A549 (cell line): ENCODE measurements around the gene ZNF628. TPM values are rescaled to one million over a fixed set of nuclear protein-coding genes. Genes with fewer than 3 reads are reported as not detected.

Experiments used
- ATAC-seq, 2 experiments: fragments of 200-7000 bp in 1 of 2; fragments of >200 bp in 1 of 2; cut with Nextera tagmentation in 1 of 2; cut with Tn5 transposase in 1 of 2; 3 replicates each; pipeline versions ENCODE4 v1.8.0 to v1.9.1; 2018 to 2020; ENCODE audit warnings: mild to moderate bottlenecking in 1 of 2, moderate library complexity in 1 of 2
- CTCF ChIA-PET: fragments of 300-600 bp; sonication (Branson Sonifier 250); formaldehyde crosslinking; extraction: SDS; loops from one replicate; lab custom pipeline; 2021; ENCODE audit warnings: antibody characterized with exemption, inconsistent platforms; lab: Yijun Ruan, JAX
- POLR2A ChIA-PET: fragments of 350-600 bp; formaldehyde crosslinking; extraction: SDS; loops from one replicate; lab custom pipeline; 2021; ENCODE audit warnings: antibody characterized with exemption, inconsistent platforms; lab: Yijun Ruan, JAX
- DNase-seq, 2 experiments: peaks; one replicate each; pipeline versions ENCODE4 v3.0.0 to v3.0.0-alpha.2; 2011 to 2016; ENCODE audit warnings: low read depth in 1 of 2, low spot score in 1 of 2
- FAIRE-seq: peaks from 2 replicates; lab custom pipeline; 2011; peaks lifted over from hg19 to GRCh38; lab: Jason Lieb, UNC
- H3K27ac ChIP-seq, 2 experiments: fragments of >200 bp; sonication (Bioruptor Twin); formaldehyde crosslinking; 3 replicates each; pipeline ENCODE4 v1.5.1; 2016 to 2017
- H3K4me1 ChIP-seq: fragments of >200 bp; sonication (Bioruptor Twin); formaldehyde crosslinking; 3 replicates; pipeline ENCODE4 v1.6.1; 2016
- H3K4me2 ChIP-seq: fragments of >200 bp; sonication (Bioruptor Twin); formaldehyde crosslinking; 3 replicates; pipeline ENCODE4 v1.6.1; 2016
- H3K4me3 ChIP-seq: fragments of >200 bp; sonication (Bioruptor Twin); formaldehyde crosslinking; 3 replicates; pipeline ENCODE4 v1.5.1; 2016
- H3K9me3 ChIP-seq: fragments of >200 bp; sonication (Bioruptor Twin); formaldehyde crosslinking; 3 replicates; pipeline ENCODE4 v1.6.1; 2016
- BCL3 ChIP-seq: fragments of >200 bp; sonication (Bioruptor Twin); formaldehyde crosslinking; IDR thresholded peaks from 3 replicates; pipeline ENCODE4 v1.6.1; 2016
- BHLHE40 ChIP-seq: IDR thresholded peaks from 2 replicates; pipeline ENCODE4 v1.6.1; 2012; ENCODE audit warnings: low read depth, low read length, inconsistent platforms
- CHD2 ChIP-seq: fragments of 150-350 bp; IDR thresholded peaks from 2 replicates; pipeline ENCODE4 v1.6.1; 2014; ENCODE audit warnings: low read length; ENCODE audit not compliant: partially characterized antibody
- ESRRA ChIP-seq: fragments of 150-350 bp; IDR thresholded peaks from 2 replicates; pipeline ENCODE4 v1.6.1; 2014; ENCODE audit warnings: mild to moderate bottlenecking, low read length, borderline replicate concordance
- FOSB ChIP-seq: fragments of 250-450 bp; sonication (Bioruptor Pico); IDR thresholded peaks from 2 replicates; pipeline ENCODE4 v1.5.0; 2020; ENCODE audit warnings: mild to moderate bottlenecking, moderate library complexity
- FOSL2 ChIP-seq, 2 experiments: fragments of 450-650 bp in 1 of 2; fragments of >200 bp in 1 of 2; sonication (Bioruptor Twin) in 1 of 2; formaldehyde crosslinking; IDR thresholded peaks; 2 replicates each; pipeline versions ENCODE4 v1.5.0 to v1.6.1; 2016 to 2020; ENCODE audit warnings: mild to moderate bottlenecking in 1 of 2, moderate library complexity in 1 of 2
- HOXA7 ChIP-seq: fragments of 250-450 bp; sonication (Bioruptor Pico); IDR thresholded peaks from 2 replicates; pipeline ENCODE4 v1.5.0; 2020; ENCODE audit warnings: mild to moderate bottlenecking, moderate library complexity
- JUNB ChIP-seq: fragments of >200 bp; sonication (Bioruptor Twin); formaldehyde crosslinking; IDR thresholded peaks from 2 replicates; pipeline ENCODE4 v1.6.1; 2016
- KDM1A ChIP-seq: fragments of 200-600 bp; sonication (generic); IDR thresholded peaks from 2 replicates; pipeline ENCODE4 v1.6.1; 2016; ENCODE audit warnings: low read depth, mild to moderate bottlenecking
- NR3C1 ChIP-seq: fragments of >200 bp; sonication (Bioruptor Twin); formaldehyde crosslinking; IDR thresholded peaks from 3 replicates; pipeline ENCODE4 v1.6.1; 2017
- PBX3 ChIP-seq: IDR thresholded peaks from 2 replicates; pipeline ENCODE4 v1.6.1; 2012
- POLR2AphosphoS2 ChIP-seq: conservative IDR thresholded peaks from 2 replicates; pipeline ENCODE4 v1.6.1; 2012; ENCODE audit warnings: low read length, improper control_type of control experiment, inconsistent platforms
- RFX5 ChIP-seq: fragments of 450-650 bp; IDR thresholded peaks from 2 replicates; pipeline ENCODE4 v1.7.1; 2014; ENCODE audit warnings: antibody characterized with exemption, mild to moderate bottlenecking, moderate library complexity
- SMC3 ChIP-seq: fragments of >200 bp; sonication (Bioruptor Twin); formaldehyde crosslinking; IDR thresholded peaks from 3 replicates; pipeline ENCODE4 v1.6.1; 2018; ENCODE audit warnings: inconsistent platforms
- SREBF2 ChIP-seq: fragments of 450-650 bp; IDR thresholded peaks from 2 replicates; pipeline ENCODE4 v1.6.1; 2014; ENCODE audit warnings: mild to moderate bottlenecking, moderate library complexity
- TFCP2L1 ChIP-seq: fragments of 250-450 bp; sonication (Bioruptor Pico); IDR thresholded peaks from 2 replicates; pipeline ENCODE4 v1.5.0; 2021; ENCODE audit warnings: mild to moderate bottlenecking
- ZSCAN20 ChIP-seq: fragments of 250-450 bp; sonication (Bioruptor Pico); IDR thresholded peaks from 2 replicates; pipeline ENCODE4 v1.8.0; 2022; ENCODE audit warnings: mild to moderate bottlenecking, moderate library complexity
- WGBS: methylation state at CpG from one replicate; pipeline ENCODE4 v1.1.6; 2017; ENCODE audit errors: missing lambda C conversion rate; 5-methylcytosine and 5-hydroxymethylcytosine counted together
- polyA plus RNA-seq, 4 experiments: library from polyadenylated mRNA; depleted of rRNA in 3 of 4; stranded (reverse); fragments of >200 nt; fragmentation: RNase III in 1 of 4; extraction: RNeasy Plus Mini Kit Qiagen cat#74134 plus additional on column Dnase treatment in 1 of 4; gene quantifications; 2 replicates in 3 of 4; 3 replicates in 1 of 4; pipeline ENCODE4 v1.2.3, GENCODE V29; 2011 to 2017
- TF ChIP-seq, protein P1 (sequence below): fragments of 450-650 bp; IDR thresholded peaks from 2 replicates; pipeline ENCODE4 v1.6.1; 2014; ENCODE audit warnings: antibody characterized with exemption

The ZNF628 gene
- polyA plus RNA-seq, 2 of the 4 experiments (the other 2 are of a cell fraction) = 0.32 to 5.7 TPM

DNA sequence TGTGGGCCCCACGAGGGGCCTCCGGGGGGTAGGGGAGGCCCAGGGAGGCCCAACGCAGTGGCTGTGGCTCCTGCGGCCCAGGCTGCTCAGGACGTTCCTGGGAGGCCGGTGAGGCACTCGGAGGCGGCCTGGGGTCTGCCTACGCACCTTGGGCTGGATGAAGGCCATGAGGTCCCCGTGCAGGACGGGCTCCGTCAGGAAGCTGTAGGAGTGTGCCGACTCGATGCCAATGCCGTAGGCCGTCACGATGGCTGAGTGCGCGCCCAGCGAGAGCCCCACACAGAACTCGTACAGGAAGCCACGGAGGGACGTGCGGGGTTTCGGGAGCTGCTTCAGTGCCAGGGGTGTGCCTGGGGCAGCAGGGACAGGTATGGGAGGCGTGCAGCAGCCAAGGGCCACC lies 54.6 kb downstream of the ZNF628 start:
- POLR2A ChIA-PET = no interaction called here
- Histone ChIP-seq H3K4me2 (no peak overlapping the region), H3K4me3 (no peak overlapping the region), H3K27ac (peak overlapping the region in 1 of 2 experiments; percentile 15; a peak in 1 of 6 replicates), H3K4me1 (peaks cover 40% of the 10 kb centered on the region), H3K9me3 (no peaks in the 10 kb centered on the region)
- TF ChIP-seq SREBF2 (no peak), KDM1A (no peak), FOSL2 (IDR thresholded peaks at IDR 0.05) (no peak), FOSL2 (CRISPR knock-in tag; IDR thresholded peaks at IDR 0.05) (no peak), BCL3 (no peak), JUNB (no peak), POLR2AphosphoS2 (no peak), PBX3 (no peak), TFCP2L1 (CRISPR knock-in tag) (no peak), HOXA7 (CRISPR knock-in tag) (no peak), BHLHE40 (no peak), ESRRA (no peak), ZSCAN20 (CRISPR knock-in tag) (no peak), FOSB (CRISPR knock-in tag) (no peak), SMC3 (no peak), CHD2 (no peak), RFX5 (no peak), NR3C1 (no peak)
- TF ChIP-seq, protein P1, sequence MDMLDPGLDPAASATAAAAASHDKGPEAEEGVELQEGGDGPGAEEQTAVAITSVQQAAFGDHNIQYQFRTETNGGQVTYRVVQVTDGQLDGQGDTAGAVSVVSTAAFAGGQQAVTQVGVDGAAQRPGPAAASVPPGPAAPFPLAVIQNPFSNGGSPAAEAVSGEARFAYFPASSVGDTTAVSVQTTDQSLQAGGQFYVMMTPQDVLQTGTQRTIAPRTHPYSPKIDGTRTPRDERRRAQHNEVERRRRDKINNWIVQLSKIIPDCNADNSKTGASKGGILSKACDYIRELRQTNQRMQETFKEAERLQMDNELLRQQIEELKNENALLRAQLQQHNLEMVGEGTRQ = no peak
- no peak for DNase-seq
- 98% methylated on average over 20 of the region's 26 CpGs for WGBS
- FAIRE-seq = no peak
- no peak for ATAC-seq
- CTCF ChIA-PET = interaction anchor here (0.8 to 2.1 kb wide), 4 partner anchors 16 to 123 kb away, joined by 3 to 13 read pairs (median 6); partner anchors contain the start of gene ZNF865

Other genes with a start within 250 kb of the ZNF628 start
- gene TMEM86B, start 247.9 kb upstream of the ZNF628 start, polyA plus RNA-seq (2011; rRNA removed) = 1.6 TPM in 2 replicates
- 2.8 to 3.4 TPM (median 3.2 TPM) in 3 replicates for gene TMEM86B, start 247.9 kb upstream of the ZNF628 start, polyA plus RNA-seq (2017; fragmentation: RNase III; extraction: RNeasy Plus Mini Kit Qiagen cat#74134 plus additional on column Dnase treatment)
- 42.9 and 44.6 TPM in 2 replicates for gene PPP6R1, start 217.6 kb upstream of the ZNF628 start, polyA plus RNA-seq (2011; rRNA removed)
- 72.9 to 78.0 TPM (median 76.2 TPM) in 3 replicates for gene PPP6R1, start 217.6 kb upstream of the ZNF628 start, polyA plus RNA-seq (2017; fragmentation: RNase III; extraction: RNeasy Plus Mini Kit Qiagen cat#74134 plus additional on column Dnase treatment)
- 52.1 and 55.3 TPM in 2 replicates for gene HSPBP1, start 196.5 kb upstream of the ZNF628 start, polyA plus RNA-seq (2011; rRNA removed)
- gene HSPBP1, start 196.5 kb upstream of the ZNF628 start, polyA plus RNA-seq (2017; fragmentation: RNase III; extraction: RNeasy Plus Mini Kit Qiagen cat#74134 plus additional on column Dnase treatment) = 121 to 127 TPM (median 123 TPM) in 3 replicates
- 5.5 and 6.6 TPM in 2 replicates for gene BRSK1, start 192.6 kb upstream of the ZNF628 start, polyA plus RNA-seq (2011; rRNA removed)
- 5.0 to 6.1 TPM (median 5.4 TPM) in 3 replicates for gene BRSK1, start 192.6 kb upstream of the ZNF628 start, polyA plus RNA-seq (2017; fragmentation: RNase III; extraction: RNeasy Plus Mini Kit Qiagen cat#74134 plus additional on column Dnase treatment)
- 0.39 and 0.52 TPM in 2 replicates for gene TMEM150B, start 151.3 kb upstream of the ZNF628 start, polyA plus RNA-seq (2011; rRNA removed)
- gene TMEM150B, start 151.3 kb upstream of the ZNF628 start, polyA plus RNA-seq (2017; fragmentation: RNase III; extraction: RNeasy Plus Mini Kit Qiagen cat#74134 plus additional on column Dnase treatment) = 0.26 to 0.45 TPM (median 0.26 TPM) in 3 replicates
- 6.6 and 9.5 TPM in 2 replicates for gene KMT5C, start 136.7 kb upstream of the ZNF628 start, polyA plus RNA-seq (2011; rRNA removed)
- gene KMT5C, start 136.7 kb upstream of the ZNF628 start, polyA plus RNA-seq (2017; fragmentation: RNase III; extraction: RNeasy Plus Mini Kit Qiagen cat#74134 plus additional on column Dnase treatment) = 11.8 to 17.2 TPM (median 15.2 TPM) in 3 replicates
- gene COX6B2, start 121.9 kb upstream of the ZNF628 start, polyA plus RNA-seq (2011; rRNA removed) = 0.78 and 0.82 TPM in 2 replicates
- gene COX6B2, start 121.9 kb upstream of the ZNF628 start, polyA plus RNA-seq (2017; fragmentation: RNase III; extraction: RNeasy Plus Mini Kit Qiagen cat#74134 plus additional on column Dnase treatment) = 3.1 to 6.4 TPM (median 3.9 TPM) in 3 replicates
- gene GARIN5B, start 113.4 kb upstream of the ZNF628 start, polyA plus RNA-seq (2011; rRNA removed) = not detected in 2 replicates
- 0.05 TPM in 3 replicates for gene GARIN5B, start 113.4 kb upstream of the ZNF628 start, polyA plus RNA-seq (2017; fragmentation: RNase III; extraction: RNeasy Plus Mini Kit Qiagen cat#74134 plus additional on column Dnase treatment)
- gene IL11, start 106.2 kb upstream of the ZNF628 start, polyA plus RNA-seq (2011; rRNA removed) = 42.1 and 52.4 TPM in 2 replicates
- 91.7 to 115 TPM (median 100.0 TPM) in 3 replicates for gene IL11, start 106.2 kb upstream of the ZNF628 start, polyA plus RNA-seq (2017; fragmentation: RNase III; extraction: RNeasy Plus Mini Kit Qiagen cat#74134 plus additional on column Dnase treatment)
- 0.58 and 1.1 TPM in 2 replicates for gene TMEM190, start 99.8 kb upstream of the ZNF628 start, polyA plus RNA-seq (2011; rRNA removed)
- gene TMEM190, start 99.8 kb upstream of the ZNF628 start, polyA plus RNA-seq (2017; fragmentation: RNase III; extraction: RNeasy Plus Mini Kit Qiagen cat#74134 plus additional on column Dnase treatment) = 1.2 to 1.9 TPM (median 1.7 TPM) in 3 replicates
- gene TMEM238, start 92.3 kb upstream of the ZNF628 start, polyA plus RNA-seq (2011; rRNA removed) = 0.37 and 0.70 TPM in 2 replicates
- gene TMEM238, start 92.3 kb upstream of the ZNF628 start, polyA plus RNA-seq (2017; fragmentation: RNase III; extraction: RNeasy Plus Mini Kit Qiagen cat#74134 plus additional on column Dnase treatment) = 2.5 to 3.6 TPM (median 2.7 TPM) in 3 replicates
- 329 and 351 TPM in 2 replicates for gene RPL28, start 90.7 kb upstream of the ZNF628 start, polyA plus RNA-seq (2011; rRNA removed)
- 2,012 to 2,083 TPM (median 2,037 TPM) in 3 replicates for gene RPL28, start 90.7 kb upstream of the ZNF628 start, polyA plus RNA-seq (2017; fragmentation: RNase III; extraction: RNeasy Plus Mini Kit Qiagen cat#74134 plus additional on column Dnase treatment)
- 139 and 153 TPM in 2 replicates for gene UBE2S, start 68.8 kb upstream of the ZNF628 start, polyA plus RNA-seq (2011; rRNA removed)
- gene UBE2S, start 68.8 kb upstream of the ZNF628 start, polyA plus RNA-seq (2017; fragmentation: RNase III; extraction: RNeasy Plus Mini Kit Qiagen cat#74134 plus additional on column Dnase treatment) = 267 to 300 TPM (median 295 TPM) in 3 replicates
- 0.03 TPM in 1 of 2 replicates, not detected in the other for gene SHISA7, start 33.3 kb upstream of the ZNF628 start, polyA plus RNA-seq (2011; rRNA removed)
- gene SHISA7, start 33.3 kb upstream of the ZNF628 start, polyA plus RNA-seq (2017; fragmentation: RNase III; extraction: RNeasy Plus Mini Kit Qiagen cat#74134 plus additional on column Dnase treatment) = 0.01 TPM in 1 of 3 replicates, not detected in the others
- gene ISOC2, start 15.0 kb upstream of the ZNF628 start, polyA plus RNA-seq (2011; rRNA removed) = 45.3 and 51.5 TPM in 2 replicates
- 52.7 to 57.8 TPM (median 54.1 TPM) in 3 replicates for gene ISOC2, start 15.0 kb upstream of the ZNF628 start, polyA plus RNA-seq (2017; fragmentation: RNase III; extraction: RNeasy Plus Mini Kit Qiagen cat#74134 plus additional on column Dnase treatment)
- gene C19orf85, start 11.9 kb upstream of the ZNF628 start, polyA plus RNA-seq (2011; rRNA removed) = not detected in 2 replicates
- not detected in 3 replicates for gene C19orf85, start 11.9 kb upstream of the ZNF628 start, polyA plus RNA-seq (2017; fragmentation: RNase III; extraction: RNeasy Plus Mini Kit Qiagen cat#74134 plus additional on column Dnase treatment)
- 16.8 and 21.0 TPM in 2 replicates for gene NAT14, start 8.6 kb downstream of the ZNF628 start, polyA plus RNA-seq (2011; rRNA removed)
- gene NAT14, start 8.6 kb downstream of the ZNF628 start, polyA plus RNA-seq (2017; fragmentation: RNase III; extraction: RNeasy Plus Mini Kit Qiagen cat#74134 plus additional on column Dnase treatment) = 46.5 to 57.4 TPM (median 50.3 TPM) in 3 replicates
- gene SSC5D, start 11.8 kb downstream of the ZNF628 start, polyA plus RNA-seq (2011; rRNA removed) = 0.19 and 0.22 TPM in 2 replicates
- 0.96 to 2.0 TPM (median 1.5 TPM) in 3 replicates for gene SSC5D, start 11.8 kb downstream of the ZNF628 start, polyA plus RNA-seq (2017; fragmentation: RNase III; extraction: RNeasy Plus Mini Kit Qiagen cat#74134 plus additional on column Dnase treatment)
- 0.65 and 0.89 TPM in 2 replicates for gene SBK2, start 60.5 kb downstream of the ZNF628 start, polyA plus RNA-seq (2011; rRNA removed)
- 1.1 to 1.6 TPM (median 1.2 TPM) in 3 replicates for gene SBK2, start 60.5 kb downstream of the ZNF628 start, polyA plus RNA-seq (2017; fragmentation: RNase III; extraction: RNeasy Plus Mini Kit Qiagen cat#74134 plus additional on column Dnase treatment)
- 0.89 and 1.1 TPM in 2 replicates for gene SBK3, start 68.9 kb downstream of the ZNF628 start, polyA plus RNA-seq (2011; rRNA removed)
- gene SBK3, start 68.9 kb downstream of the ZNF628 start, polyA plus RNA-seq (2017; fragmentation: RNase III; extraction: RNeasy Plus Mini Kit Qiagen cat#74134 plus additional on column Dnase treatment) = 0.92 to 1.2 TPM (median 1.1 TPM) in 3 replicates
- gene ZNF579, start 104.2 kb downstream of the ZNF628 start, polyA plus RNA-seq (2011; rRNA removed) = 4.2 and 6.5 TPM in 2 replicates
- 16.2 to 17.0 TPM (median 16.2 TPM) in 3 replicates for gene ZNF579, start 104.2 kb downstream of the ZNF628 start, polyA plus RNA-seq (2017; fragmentation: RNase III; extraction: RNeasy Plus Mini Kit Qiagen cat#74134 plus additional on column Dnase treatment)
- 10.3 and 10.4 TPM in 2 replicates for gene FIZ1, start 122.9 kb downstream of the ZNF628 start, polyA plus RNA-seq (2011; rRNA removed)
- 15.7 to 18.0 TPM (median 16.9 TPM) in 3 replicates for gene FIZ1, start 122.9 kb downstream of the ZNF628 start, polyA plus RNA-seq (2017; fragmentation: RNase III; extraction: RNeasy Plus Mini Kit Qiagen cat#74134 plus additional on column Dnase treatment)
- 5.0 and 6.4 TPM in 2 replicates for gene ZNF524, start 123.7 kb downstream of the ZNF628 start, polyA plus RNA-seq (2011; rRNA removed)
- gene ZNF524, start 123.7 kb downstream of the ZNF628 start, polyA plus RNA-seq (2017; fragmentation: RNase III; extraction: RNeasy Plus Mini Kit Qiagen cat#74134 plus additional on column Dnase treatment) = 9.3 to 9.7 TPM (median 9.7 TPM) in 3 replicates
- 2.1 and 2.2 TPM in 2 replicates for gene ZNF865, start 129.0 kb downstream of the ZNF628 start, polyA plus RNA-seq (2011; rRNA removed)
- 7.1 to 7.9 TPM (median 7.8 TPM) in 3 replicates for gene ZNF865, start 129.0 kb downstream of the ZNF628 start, polyA plus RNA-seq (2017; fragmentation: RNase III; extraction: RNeasy Plus Mini Kit Qiagen cat#74134 plus additional on column Dnase treatment)
- gene ZNF784, start 147.9 kb downstream of the ZNF628 start, polyA plus RNA-seq (2011; rRNA removed) = 3.5 and 4.1 TPM in 2 replicates
- gene ZNF784, start 147.9 kb downstream of the ZNF628 start, polyA plus RNA-seq (2017; fragmentation: RNase III; extraction: RNeasy Plus Mini Kit Qiagen cat#74134 plus additional on column Dnase treatment) = 6.0 to 7.1 TPM (median 6.6 TPM) in 3 replicates
- 9.2 and 15.2 TPM in 2 replicates for gene ZNF580, start 164.4 kb downstream of the ZNF628 start, polyA plus RNA-seq (2011; rRNA removed)
- 40.5 to 57.0 TPM (median 52.8 TPM) in 3 replicates for gene ZNF580, start 164.4 kb downstream of the ZNF628 start, polyA plus RNA-seq (2017; fragmentation: RNase III; extraction: RNeasy Plus Mini Kit Qiagen cat#74134 plus additional on column Dnase treatment)
- 13.9 and 17.1 TPM in 2 replicates for gene ZNF581, start 167.0 kb downstream of the ZNF628 start, polyA plus RNA-seq (2011; rRNA removed)
- 24.3 to 25.6 TPM (median 24.9 TPM) in 3 replicates for gene ZNF581, start 167.0 kb downstream of the ZNF628 start, polyA plus RNA-seq (2017; fragmentation: RNase III; extraction: RNeasy Plus Mini Kit Qiagen cat#74134 plus additional on column Dnase treatment)
- 5.2 and 5.5 TPM in 2 replicates for gene CCDC106, start 171.6 kb downstream of the ZNF628 start, polyA plus RNA-seq (2011; rRNA removed)
- 15.7 to 17.6 TPM (median 17.4 TPM) in 3 replicates for gene CCDC106, start 171.6 kb downstream of the ZNF628 start, polyA plus RNA-seq (2017; fragmentation: RNase III; extraction: RNeasy Plus Mini Kit Qiagen cat#74134 plus additional on column Dnase treatment)
- gene U2AF2, start 178.4 kb downstream of the ZNF628 start, polyA plus RNA-seq (2011; rRNA removed) = 147 and 157 TPM in 2 replicates
- gene U2AF2, start 178.4 kb downstream of the ZNF628 start, polyA plus RNA-seq (2017; fragmentation: RNase III; extraction: RNeasy Plus Mini Kit Qiagen cat#74134 plus additional on column Dnase treatment) = 280 to 302 TPM (median 293 TPM) in 3 replicates
- 28.0 and 43.7 TPM in 2 replicates for gene EPN1, start 198.6 kb downstream of the ZNF628 start, polyA plus RNA-seq (2011; rRNA removed)
- gene EPN1, start 198.6 kb downstream of the ZNF628 start, polyA plus RNA-seq (2017; fragmentation: RNase III; extraction: RNeasy Plus Mini Kit Qiagen cat#74134 plus additional on column Dnase treatment) = 129 to 139 TPM (median 139 TPM) in 3 replicates